HepG2 (cell line): ENCODE results near the gene APOA1. TPM values are rescaled to one million over a fixed set of nuclear protein-coding genes. Genes with fewer than 3 reads are reported as not detected.

Source experiments
- ATAC-seq: fragments of 200-7000 bp; cut with Tn5 transposase; 3 replicates; pipeline ENCODE4 v1.9.1; 2020; ENCODE audit warnings: mild to moderate bottlenecking, moderate library complexity
- BruUV-seq: library from RNA; stranded (reverse); fragments of 400-500 nt; replicated peaks from 2 replicates; lab custom pipeline; 2021; lab: Mats Ljungman, UMichigan
- CTCF ChIA-PET: fragments of 300-600 bp; formaldehyde crosslinking; extraction: SDS; loops from one replicate; lab custom pipeline; 2021; ENCODE audit warnings: low total read pairs, inconsistent platforms, low intra/inter-chr PET ratio; lab: Yijun Ruan, JAX
- POLR2A ChIA-PET: fragments of 350-600 bp; sonication (Branson Sonifier 250); formaldehyde crosslinking; loops from one replicate; lab custom pipeline; 2020; ENCODE audit warnings: antibody characterized with exemption, inconsistent platforms; lab: Yijun Ruan, JAX
- DNase-seq: peaks from one replicate; pipeline ENCODE4 v3.0.0-alpha.2; 2015; ENCODE audit warnings: low spot score
- FAIRE-seq: peaks from 3 replicates; lab custom pipeline; 2011; peaks lifted over from hg19 to GRCh38; lab: Jason Lieb, UNC
- H2AFZ ChIP-seq: one replicate; pipeline ENCODE4 v1.6.1; 2011; ENCODE audit warnings: low read length, inconsistent platforms
- H3K27ac ChIP-seq: fragments of 300-600 bp; 3 replicates; pipeline ENCODE4 v1.8.0; 2011; ENCODE audit warnings: mixed run types, mild to moderate bottlenecking, mixed read lengths, low read length, inconsistent platforms; ENCODE audit not compliant: insufficient read depth; ENCODE audit errors: extremely low read length
- H3K27me3 ChIP-seq, 2 experiments: fragments of 200-600 bp in 1 of 2; 2 replicates in 1 of 2; 3 replicates in 1 of 2; pipeline versions ENCODE4 v1.6.0 to v1.8.0; 2011; ENCODE audit warnings: low read length in 2 of 2, mild to moderate bottlenecking in 2 of 2, moderate library complexity in 2 of 2, inconsistent platforms in 1 of 2; ENCODE audit not compliant: insufficient read depth in 2 of 2, control insufficient read depth in 1 of 2
- H3K36me3 ChIP-seq, 2 experiments: fragments of 200-600 bp in 1 of 2; replicated peaks in 1 of 2; 2 replicates in 1 of 2; 3 replicates in 1 of 2; pipeline versions ENCODE4 v1.5.1 to v1.8.0; 2011; ENCODE audit warnings: low read length in 2 of 2, inconsistent platforms in 1 of 2; ENCODE audit not compliant: insufficient read depth in 2 of 2, control insufficient read depth in 1 of 2
- H3K4me1 ChIP-seq: 2 replicates; pipeline ENCODE4 v1.5.1; 2012; ENCODE audit warnings: low read length, inconsistent platforms; ENCODE audit not compliant: insufficient read depth
- H3K4me2 ChIP-seq: 2 replicates; pipeline ENCODE4 v1.6.0; 2011; ENCODE audit warnings: low read depth, low read length, inconsistent platforms
- H3K4me3 ChIP-seq, 3 experiments: fragments of 200-600 bp in 1 of 3; sonication (generic), shearing (Covaris generic) in 1 of 3; replicated peaks in 1 of 3; 2 replicates each; pipeline ENCODE4 v1.5.1; 2011 to 2016; ENCODE audit warnings: low read length in 3 of 3, inconsistent platforms in 2 of 3, low read depth in 2 of 3, mild to moderate bottlenecking in 2 of 3, control low read depth in 1 of 3, mixed read lengths in 1 of 3; ENCODE audit not compliant: insufficient read depth in 1 of 3
- H3K79me2 ChIP-seq: one replicate; pipeline ENCODE4 v1.6.1; 2011; ENCODE audit warnings: low read length, inconsistent platforms; ENCODE audit not compliant: insufficient read depth
- H3K9ac ChIP-seq: 2 replicates; pipeline ENCODE4 v1.6.0; 2011; ENCODE audit warnings: mild to moderate bottlenecking, low read depth, low read length, inconsistent platforms; ENCODE audit not compliant: insufficient read depth
- H3K9me3 ChIP-seq: 2 replicates; pipeline ENCODE4 v1.5.1; 2012; ENCODE audit warnings: mild to moderate bottlenecking, low read length
- H4K20me1 ChIP-seq: 2 replicates; pipeline ENCODE4 v1.6.0; 2011; ENCODE audit warnings: inconsistent platforms, mild to moderate bottlenecking, low read length, moderate library complexity; ENCODE audit not compliant: insufficient read depth
- CENPX ChIP-seq: sonication (generic); formaldehyde crosslinking; IDR thresholded peaks from 2 replicates; pipeline ENCODE4 v1.9.0; 2021; ENCODE audit warnings: mild to moderate bottlenecking, missing genetic modification reagents, moderate library complexity
- GLMP ChIP-seq: sonication (generic); formaldehyde crosslinking; IDR thresholded peaks from 2 replicates; pipeline ENCODE4 v1.9.0; 2021; ENCODE audit warnings: missing genetic modification reagents, mild to moderate bottlenecking, borderline replicate concordance
- HOXA5 ChIP-seq: sonication (generic); formaldehyde crosslinking; IDR thresholded peaks from 2 replicates; pipeline ENCODE4 v1.4.0; 2020; ENCODE audit warnings: missing genetic modification reagents
- MAZ ChIP-seq, 2 experiments: sonication (generic) in 1 of 2; formaldehyde crosslinking in 1 of 2; IDR thresholded peaks; 2 replicates each; pipeline versions ENCODE4 v1.5.0 to v1.6.1; 2012 to 2020; ENCODE audit warnings: low read depth in 2 of 2, mild to moderate bottlenecking in 2 of 2, borderline replicate concordance in 1 of 2, improper control_type of control experiment in 1 of 2, low read length in 1 of 2, missing genetic modification reagents in 1 of 2, moderate library complexity in 1 of 2
- MIER3 ChIP-seq: IDR thresholded peaks from 2 replicates; pipeline ENCODE4 v1.6.1; 2016; ENCODE audit warnings: missing compliant biosample characterization, borderline replicate concordance
- MYNN ChIP-seq: sonication (generic); formaldehyde crosslinking; IDR thresholded peaks from 2 replicates; pipeline ENCODE4 v1.4.0; 2020; ENCODE audit warnings: mild to moderate bottlenecking, low read depth, missing genetic modification reagents
- SCMH1 ChIP-seq: sonication (generic); formaldehyde crosslinking; IDR thresholded peaks from 2 replicates; pipeline ENCODE4 v1.9.0; 2021; ENCODE audit warnings: missing genetic modification reagents, mild to moderate bottlenecking, borderline replicate concordance
- SOX6 ChIP-seq, 2 experiments: fragments of 450-650 bp in 1 of 2; sonication (generic) in 1 of 2; formaldehyde crosslinking in 1 of 2; IDR thresholded peaks; 2 replicates each; pipeline versions ENCODE4 v1.4.0 to v1.6.1; 2017 to 2020; ENCODE audit warnings: antibody characterized with exemption in 1 of 2, mild to moderate bottlenecking in 1 of 2, missing genetic modification reagents in 1 of 2
- SRF ChIP-seq: IDR thresholded peaks from 2 replicates; pipeline ENCODE4 v1.6.1; 2011; ENCODE audit warnings: mild to moderate bottlenecking, low read depth, low read length, moderate library complexity
- TFE3 ChIP-seq: IDR thresholded peaks from 2 replicates; pipeline ENCODE4 v1.6.1; 2016
- YEATS4 ChIP-seq: sonication (generic); formaldehyde crosslinking; IDR thresholded peaks from 2 replicates; pipeline ENCODE4 v1.4.0; 2020; ENCODE audit warnings: missing genetic modification reagents, borderline replicate concordance
- ZNF674 ChIP-seq: sonication (generic); formaldehyde crosslinking; IDR thresholded peaks from 2 replicates; pipeline ENCODE4 v1.5.0; 2020; ENCODE audit warnings: low read depth, mild to moderate bottlenecking, missing genetic modification reagents
- WGBS: methylation state at CpG from one replicate; pipeline ENCODE4 v1.1.6; 2017; ENCODE audit warnings: low lambda C conversion rate; 5-methylcytosine and 5-hydroxymethylcytosine counted together
- in situ Hi-C: cut with HindIII; loops from 2 replicates; pipeline ENCODE4 v1.10.0; 2017; ENCODE audit warnings: low pct_unique_long_range_greater_than_20kb; ENCODE audit not compliant: extremely low pct_ligation_motif_present
- intact Hi-C: fragments of 100-400 bp; cut with micrococcal nuclease; formaldehyde crosslinking; loops from one replicate; pipeline ENCODE4 v1.10.0; 2022; ENCODE audit not compliant: unreplicated experiment
- polyA plus RNA-seq, 8 experiments: library from polyadenylated mRNA; depleted of rRNA in 3 of 8; stranded (reverse) in 7 of 8; unstranded in 1 of 8; fragments of >200 nt; fragmentation: Illumina TruSeq in 4 of 8; extraction: Trizol in 4 of 8; gene quantifications; 2 replicates each; pipeline versions ENCODE4 v1.2.1 to v1.2.3, GENCODE V29; 2011 to 2016; ENCODE audit warnings: low read depth in 4 of 8, missing spikeins in 1 of 8, mixed read lengths in 1 of 8; ENCODE audit not compliant: insufficient read depth in 1 of 8
- total RNA-seq, 5 experiments: library from RNA; depleted of rRNA; stranded (reverse); fragments of >200 nt; fragmentation: Illumina TruSeq; extraction: Trizol; gene quantifications; 2 replicates each; pipeline ENCODE4 v1.2.3, GENCODE V29; 2016; ENCODE audit warnings: low read depth in 1 of 5

The APOA1 gene
- total and polyA plus RNA-seq, 2 of the 13 experiments (the other 11 are each of a cell fraction or from before 2014, with no cell fraction given) = 1,973 to 5,485 TPM

GRCh38 chr11:116860303-116860702, 22.9 kb upstream of the APOA1 start:
- H2AFZ ChIP-seq = no peak overlapping the region
- ATAC-seq = no peak
- no peaks in the 10 kb centered on the region for H3K9me3 ChIP-seq
- no peaks in the 10 kb centered on the region for H3K79me2 ChIP-seq
- no peaks in the 10 kb centered on the region for H3K27me3 ChIP-seq
- POLR2A ChIA-PET = no interaction called here
- no peaks in the 10 kb centered on the region for H4K20me1 ChIP-seq
- no TSS peak for BruUV-seq
- no peak for FAIRE-seq
- no peaks in the 10 kb centered on the region for H3K4me1 ChIP-seq
- in situ Hi-C loops (no loop called here), intact Hi-C loops (no loop called here)
- H3K4me3 ChIP-seq = no peak overlapping the region
- no peak for TF ChIP-seq TFE3 (CRISPR knock-in tag)
- TF ChIP-seq SCMH1 (CRISPR knock-in tag) = no peak
- TF ChIP-seq SOX6 (IDR thresholded peaks at IDR 0.05) = no peak
- no peak for TF ChIP-seq SOX6 (CRISPR knock-in tag; IDR thresholded peaks at IDR 0.05)
- no peak for TF ChIP-seq MYNN (CRISPR knock-in tag)
- TF ChIP-seq ZNF674 (CRISPR knock-in tag) = no peak
- TF ChIP-seq CENPX (CRISPR knock-in tag) = no peak
- no peak for TF ChIP-seq MIER3 (CRISPR knock-in tag)
- TF ChIP-seq SRF = no peak
- TF ChIP-seq YEATS4 (CRISPR knock-in tag) = no peak
- no peak for TF ChIP-seq GLMP (CRISPR knock-in tag)
- TF ChIP-seq HOXA5 = no peak
- TF ChIP-seq MAZ (IDR thresholded peaks at IDR 0.05; ENCODE audit: borderline replicate concordance, low read depth, low read length) = no peak
- TF ChIP-seq MAZ (CRISPR knock-in tag; IDR thresholded peaks at IDR 0.05; ENCODE audit: low read depth) = no peak
- 93% methylated on average over 6 of the region's 6 CpGs for WGBS
- H3K9ac ChIP-seq = no peak overlapping the region
- H3K4me2 ChIP-seq = no peak overlapping the region
- peaks cover 17 to 65% of the 10 kb centered on the region in 2 experiments for H3K36me3 ChIP-seq
- no peak overlapping the region for H3K27ac ChIP-seq
- no peak for DNase-seq
- CTCF ChIA-PET = no interaction called here
